ENCODE measurements around the gene IFNK.
A peak's percentile ranks its signal among the peaks of the same experiment; 100 is the strongest.

Gene IFNK

DNA sequence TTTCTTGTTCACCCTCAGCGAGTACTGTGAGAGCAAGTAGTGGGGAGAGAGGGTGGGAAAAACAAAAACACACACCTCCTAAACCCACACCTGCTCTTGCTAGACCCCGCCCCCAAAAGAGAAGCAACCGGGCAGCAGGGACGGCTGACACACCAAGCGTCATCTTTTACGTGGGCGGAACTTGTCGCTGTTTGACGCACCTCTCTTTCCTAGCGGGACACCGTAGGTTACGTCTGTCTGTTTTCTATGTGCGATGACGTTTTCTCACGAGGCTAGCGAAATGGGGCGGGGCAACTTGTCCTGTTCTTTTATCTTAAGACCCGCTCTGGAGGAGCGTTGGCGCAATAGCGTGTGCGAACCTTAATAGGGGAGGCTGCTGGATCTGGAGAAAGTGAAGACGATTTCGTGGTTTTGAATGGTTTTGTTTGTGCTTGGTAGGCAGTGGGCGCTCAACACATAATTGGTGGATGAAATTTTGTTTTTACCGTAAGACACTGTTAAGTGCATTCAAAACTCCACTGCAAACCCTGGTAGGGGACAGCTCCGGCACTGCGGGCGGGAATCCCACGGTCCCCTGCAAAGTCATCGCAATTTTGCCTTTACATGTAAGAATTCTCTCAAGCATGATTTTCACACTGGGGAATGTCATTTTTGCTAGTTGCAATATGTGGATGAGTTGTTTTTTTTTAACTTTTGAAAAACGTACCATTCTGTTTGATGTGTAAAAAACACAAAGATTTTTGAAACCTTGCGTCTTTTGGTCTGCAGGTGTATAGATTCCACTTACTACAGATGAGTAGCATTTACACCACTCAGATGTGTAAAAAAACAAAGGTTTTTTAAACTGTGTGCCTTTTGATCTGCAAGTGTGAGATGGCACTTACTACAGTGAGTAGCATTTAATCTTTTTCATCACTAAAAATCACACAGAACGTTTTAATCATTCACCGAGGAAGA, 49.8 kb downstream of the IFNK start:
- peak; percentile 53 for DNase-seq

All from activated gamma-delta T cell (primary cell).